ENCODE measurements around the gene MS4A12. TPM values are rescaled to one million over a fixed set of nuclear protein-coding genes. Genes with fewer than 3 reads are reported as not detected.

MS4A12 gene
- total and polyA plus RNA-seq, 2 of the 13 experiments (the other 11 are each of a cell fraction or from before 2014, with no cell fraction given): not detected

DNA sequence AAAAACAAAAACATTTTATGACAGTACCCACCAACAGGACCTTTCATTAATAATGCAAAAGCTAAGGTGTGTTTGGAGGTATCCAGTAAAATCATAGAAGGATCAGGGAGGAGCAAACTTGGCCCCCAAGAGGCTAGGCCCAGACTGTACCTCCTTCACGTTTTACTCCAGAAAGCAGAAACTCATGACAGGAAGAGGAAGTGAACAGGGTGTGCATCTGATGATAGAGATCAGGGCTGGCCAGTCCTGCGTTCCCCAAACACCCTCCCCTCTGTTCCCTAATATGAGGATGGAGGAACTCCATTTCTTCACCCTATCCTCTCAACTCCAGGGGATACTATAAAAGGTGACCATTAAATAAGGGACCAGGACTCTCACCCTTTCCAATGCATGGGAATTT is 10.2 kb upstream of the MS4A12 start:
- no TSS peak for BruUV-seq (replicated peaks)
- Histone ChIP-seq H3K79me2 (ENCODE audit: insufficient read depth, low read length) (no peaks in the 10 kb centered on the region), H3K4me1 (ENCODE audit: insufficient read depth, low read length) (no peaks in the 10 kb centered on the region), H3K4me3 (replicated peaks in 1 of 3; ENCODE audit: insufficient read depth in 1 of 3, low read depth in 2 of 3, low read length in 3 of 3) (no peak overlapping the region), H3K27ac (ENCODE audit: extremely low read length, insufficient read depth, low read length) (no peak overlapping the region), H2AFZ (ENCODE audit: low read length) (no peak overlapping the region), H3K36me3 (replicated peaks in 1 of 2; ENCODE audit: control insufficient read depth in 1 of 2, insufficient read depth in 2 of 2, low read length in 2 of 2) (no peaks in the 10 kb centered on the region), H3K27me3 (ENCODE audit: control insufficient read depth in 1 of 2, insufficient read depth in 2 of 2, low read length in 2 of 2) (no peaks in the 10 kb centered on the region), H3K9ac (ENCODE audit: insufficient read depth, low read depth, low read length) (no peak overlapping the region), H3K4me2 (ENCODE audit: low read depth, low read length) (no peak overlapping the region), H3K9me3 (ENCODE audit: low read length) (no peaks in the 10 kb centered on the region), H4K20me1 (ENCODE audit: insufficient read depth, low read length) (no peaks in the 10 kb centered on the region)
- no peak for ATAC-seq
- TF ChIP-seq ZNF446 (CRISPR knock-in tag; IDR thresholded peaks at IDR 0.05) (no peak), DR1 (CRISPR knock-in tag; IDR thresholded peaks at IDR 0.05) (no peak), RFX5 (IDR thresholded peaks at IDR 0.05; ENCODE audit: low read depth, low read length) (no peak), ZZZ3 (CRISPR knock-in tag; IDR thresholded peaks at IDR 0.05; ENCODE audit: borderline replicate concordance) (no peak), TARDBP (CRISPR knock-in tag; IDR thresholded peaks at IDR 0.05) (no peak), ZNF850 (CRISPR knock-in tag; conservative IDR thresholded peaks at IDR 0.05) (no peak), SOX13 (IDR thresholded peaks at IDR 0.05) (no peak), SOX13 (CRISPR knock-in tag; conservative IDR thresholded peaks at IDR 0.05 in 1 of 2, IDR thresholded peaks at IDR 0.05 in 1 of 2) (no peak), KAT2B (IDR thresholded peaks at IDR 0.05; ENCODE audit: borderline replicate concordance, low read depth, low read length) (no peak), ZFP36L1 (CRISPR knock-in tag; IDR thresholded peaks at IDR 0.05) (no peak), HNRNPH1 (optimal IDR thresholded peaks at IDR 0.05; ENCODE audit: low read depth, low read length) (no peak), ERF (CRISPR knock-in tag; IDR thresholded peaks at IDR 0.05) (no peak), NR2F2 (IDR thresholded peaks at IDR 0.05; ENCODE audit: borderline replicate concordance, low read depth) (no peak)
- TF ChIP-seq, protein P1, sequence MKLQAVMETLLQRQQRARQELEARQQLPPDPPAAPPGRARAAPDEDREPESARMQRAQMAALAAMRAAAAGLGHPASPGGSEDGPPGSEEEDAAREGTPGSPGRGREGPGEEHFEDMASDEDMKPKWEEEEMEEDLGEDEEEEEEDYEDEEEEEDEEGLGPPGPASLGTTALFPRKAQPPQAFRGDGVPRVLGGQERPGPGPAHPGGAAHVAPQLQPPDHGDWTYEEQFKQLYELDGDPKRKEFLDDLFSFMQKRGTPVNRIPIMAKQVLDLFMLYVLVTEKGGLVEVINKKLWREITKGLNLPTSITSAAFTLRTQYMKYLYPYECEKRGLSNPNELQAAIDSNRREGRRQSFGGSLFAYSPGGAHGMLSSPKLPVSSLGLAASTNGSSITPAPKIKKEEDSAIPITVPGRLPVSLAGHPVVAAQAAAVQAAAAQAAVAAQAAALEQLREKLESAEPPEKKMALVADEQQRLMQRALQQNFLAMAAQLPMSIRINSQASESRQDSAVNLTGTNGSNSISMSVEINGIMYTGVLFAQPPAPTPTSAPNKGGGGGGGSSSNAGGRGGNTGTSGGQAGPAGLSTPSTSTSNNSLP (IDR thresholded peaks at IDR 0.05; ENCODE audit: low read depth, low read length): no peak
- no peak for DNase-seq (ENCODE audit: low spot score)
- in situ Hi-C loops (cut with HindIII; ENCODE audit: extremely low pct_ligation_motif_present, low pct_unique_long_range_greater_than_20kb) (loop anchor here (25.0 kb wide), 1 partner anchor 145 kb away; the partner anchor contains the start of gene MS4A6E), intact Hi-C loops (cut with micrococcal nuclease; ENCODE audit: unreplicated experiment) (no loop called here)
- WGBS (ENCODE audit: low lambda C conversion rate): 14% methylated on average over 2 of the region's 2 CpGs
- CTCF ChIA-PET (ENCODE audit: low intra/inter-chr PET ratio, low total read pairs): no interaction called here
- POLR2A ChIA-PET: no interaction called here
- no peak for FAIRE-seq

Measured in HepG2 (cell line).